Frontal cortex (tissue), 4 donors: ENCODE results near the gene PAGR1. TPM values are rescaled to one million over a fixed set of nuclear protein-coding genes. Genes with fewer than 3 reads are reported as not detected.
"Not testable (repeated sequence)": the region's sequence is repeated elsewhere in the genome, so short reads cannot be mapped to it uniquely, and the experiment has no call there.

Source experiments
- DNase-seq, 2 donors: peaks; one replicate each; pipeline ENCODE4 v3.0.0; 2012; ENCODE audit warnings: low spot score in 2 of 2
- FAIRE-seq: peaks from 2 replicates; lab custom pipeline; 2012; peaks lifted over from hg19 to GRCh38; lab: Jason Lieb, UNC
- total RNA-seq: library from RNA; depleted of rRNA; stranded (reverse); fragments of >200 nt; gene quantifications from one replicate; pipeline ENCODE4 v1.2.3, GENCODE V29; 2014
- donor health status: control.
- donor health status: control.
- donor health status: control.

Gene PAGR1
- total RNA-seq, 1 donor from 2014 or later, result 11.8 TPM

DNA sequence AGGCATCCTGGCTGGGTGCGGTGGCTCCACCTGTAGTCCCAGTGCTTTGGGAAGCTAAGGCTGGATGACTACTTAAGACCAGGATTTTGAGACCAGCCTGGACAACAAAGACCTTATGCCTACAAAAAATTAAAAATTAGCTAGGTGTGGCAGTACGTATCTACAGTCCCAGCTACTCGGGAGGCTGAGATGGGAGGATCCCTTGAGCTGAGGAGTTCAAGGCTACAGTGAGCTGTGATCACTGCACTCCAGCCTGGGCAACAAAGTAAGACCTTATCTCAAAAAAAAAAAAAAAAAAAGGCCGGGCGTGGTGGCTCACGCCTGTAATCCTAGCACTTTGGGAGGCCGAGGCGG, 10.4 kb downstream of the PAGR1 start:
- DNase-seq, result no peak
- FAIRE-seq, result no peak

DNA sequence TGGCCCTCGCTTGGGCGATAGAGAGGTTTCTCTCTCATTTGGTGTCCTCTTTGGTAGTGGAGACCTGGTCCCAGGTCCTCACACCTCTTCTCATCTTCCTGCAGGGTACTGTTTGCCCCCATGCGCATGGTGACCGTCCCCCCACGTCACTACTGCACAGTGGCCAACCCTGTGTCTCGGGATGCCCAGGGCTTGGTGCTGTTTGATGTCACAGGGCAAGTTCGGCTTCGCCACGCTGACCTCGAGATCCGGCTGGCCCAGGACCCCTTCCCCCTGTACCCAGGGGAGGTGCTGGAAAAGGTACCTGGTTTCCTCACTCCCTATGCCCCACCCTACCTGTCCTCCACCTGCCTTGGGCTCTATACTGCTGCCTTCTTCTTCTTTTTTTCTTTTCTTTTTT, 14.8 kb downstream of the PAGR1 start:
- no peak for FAIRE-seq
- no peak for DNase-seq

DNA sequence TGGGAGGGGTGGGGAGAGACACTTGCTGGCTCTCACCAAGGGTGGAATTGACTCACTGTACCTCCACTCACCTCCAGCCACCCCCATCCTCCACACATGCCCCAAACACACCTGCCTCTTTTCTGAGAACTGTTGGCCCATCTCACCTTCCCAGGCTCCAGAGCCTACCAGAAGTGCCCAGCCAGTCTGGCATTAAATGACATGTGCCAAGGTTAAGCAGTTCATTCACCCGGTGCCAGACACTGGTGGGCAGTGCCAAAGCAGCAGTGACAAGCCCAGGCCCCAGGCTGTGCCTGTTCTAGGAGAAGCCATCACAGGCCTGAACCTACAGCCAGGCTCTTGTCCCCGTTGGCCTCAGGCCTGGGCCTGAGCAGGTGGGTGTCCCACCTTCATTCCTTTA, 15.5 kb downstream of the PAGR1 start:
- FAIRE-seq, result no peak
- DNase-seq, result no peak

DNA sequence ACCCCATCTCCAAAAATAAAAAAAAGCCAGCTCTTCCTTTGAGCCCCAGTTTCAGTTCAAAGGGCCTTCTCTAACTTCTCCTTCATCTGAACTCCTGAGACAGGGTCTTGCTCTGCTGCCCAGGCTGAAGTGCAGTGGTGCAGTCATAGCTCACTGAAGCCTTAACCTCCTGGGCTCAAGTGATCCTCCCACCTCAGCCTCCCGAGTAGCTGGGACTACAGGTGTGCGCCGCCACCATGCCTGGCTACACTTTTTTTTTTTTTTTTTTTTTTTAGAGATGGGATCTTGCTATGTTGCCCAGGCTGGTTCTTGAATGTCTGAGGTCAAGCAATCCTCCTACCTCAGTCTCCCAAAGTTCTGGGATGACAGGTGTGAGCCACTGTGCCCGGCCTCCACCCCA, 17.3 kb downstream of the PAGR1 start:
- not testable (repeated sequence) for FAIRE-seq, DNase-seq

DNA sequence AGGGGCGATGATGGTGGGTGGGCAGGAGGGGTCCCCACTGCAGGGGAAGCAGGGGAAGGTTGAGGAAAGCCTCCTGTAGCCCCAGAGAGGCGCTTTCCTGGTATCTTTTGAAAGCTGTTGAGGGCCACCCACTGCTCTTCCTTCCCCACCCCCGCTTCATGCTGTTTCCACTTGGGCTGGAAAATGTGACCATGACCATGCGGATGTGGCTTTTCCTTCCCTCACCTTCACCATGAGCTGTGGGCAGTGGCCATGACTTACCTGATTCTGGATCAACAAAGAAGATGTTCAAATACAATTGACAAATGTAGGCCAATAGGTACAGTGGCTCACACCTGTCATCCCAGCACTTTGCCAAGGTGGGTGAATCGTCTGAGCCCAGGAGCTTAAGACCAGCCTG, 18.1 kb downstream of the PAGR1 start:
- no peak for DNase-seq
- no peak for FAIRE-seq

DNA sequence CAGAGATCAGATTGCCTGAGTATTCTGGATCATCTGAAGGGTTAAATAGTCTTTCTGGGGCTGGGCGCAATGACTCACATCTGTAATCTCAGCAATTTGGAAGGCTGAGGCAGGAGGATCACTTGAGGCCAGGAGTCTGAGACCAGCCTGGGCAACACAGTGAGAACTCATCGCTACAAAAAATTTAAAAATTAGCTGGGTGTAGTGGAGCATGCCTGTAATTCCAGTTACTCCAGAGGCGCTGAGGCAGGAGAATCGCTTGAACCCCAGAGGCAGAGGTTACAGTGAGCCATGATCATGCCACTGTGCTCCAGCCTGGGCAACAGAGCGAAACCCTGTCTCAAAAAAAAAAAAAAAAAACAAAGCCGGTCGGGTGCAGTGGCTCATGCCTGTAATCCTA, 20.0 kb downstream of the PAGR1 start:
- FAIRE-seq, result no peak
- no peak for DNase-seq

DNA sequence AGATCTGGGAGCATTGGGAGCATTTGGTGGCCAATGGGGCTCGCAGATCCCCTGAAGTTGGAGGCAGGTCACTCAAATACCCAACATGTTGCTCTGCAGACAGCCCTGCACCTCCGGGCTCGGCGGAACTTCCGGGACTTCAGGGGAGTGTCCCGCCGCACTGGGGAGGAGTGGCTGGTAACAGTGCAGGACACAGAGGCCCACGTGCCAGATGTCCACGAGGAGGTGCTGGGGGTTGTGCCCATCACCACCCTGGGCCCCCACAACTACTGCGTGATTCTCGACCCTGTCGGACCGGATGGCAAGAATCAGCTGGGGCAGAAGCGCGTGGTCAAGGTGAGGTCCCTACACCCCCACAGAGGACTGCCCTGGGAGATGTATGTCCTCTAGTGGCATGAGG, 20.7 kb downstream of the PAGR1 start:
- DNase-seq, result no peak
- no peak for FAIRE-seq

- DNase-seq (no peak), FAIRE-seq (no peak)
Measured at GRCh38 chr16:29837841-29838240, 21.9 kb downstream of the PAGR1 start.

- DNase-seq, result no peak
- FAIRE-seq, result no peak
Measured at GRCh38 chr16:29839822-29840221, 23.9 kb downstream of the PAGR1 start.

GRCh38 chr16:29840240-29840639, 24.3 kb downstream of the PAGR1 start:
- DNase-seq (no peak), FAIRE-seq (no peak)

DNA sequence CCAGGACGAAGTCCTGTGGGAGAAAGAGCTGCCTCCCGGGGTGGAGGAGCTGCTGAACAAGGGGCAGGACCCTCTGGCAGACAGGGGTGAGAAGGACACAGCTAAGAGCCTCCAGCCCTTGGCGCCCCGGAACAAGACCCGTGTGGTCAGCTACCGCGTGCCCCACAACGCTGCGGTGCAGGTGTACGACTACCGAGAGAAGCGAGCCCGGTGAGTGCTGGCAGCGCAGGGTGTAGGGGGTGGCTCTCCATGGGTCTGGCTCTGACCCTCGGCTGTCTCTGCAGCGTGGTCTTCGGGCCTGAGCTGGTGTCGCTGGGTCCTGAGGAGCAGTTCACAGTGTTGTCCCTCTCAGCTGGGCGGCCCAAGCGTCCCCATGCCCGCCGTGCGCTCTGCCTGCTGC, 25.7 kb downstream of the PAGR1 start:
- no peak for DNase-seq
- FAIRE-seq, result no peak

DNA sequence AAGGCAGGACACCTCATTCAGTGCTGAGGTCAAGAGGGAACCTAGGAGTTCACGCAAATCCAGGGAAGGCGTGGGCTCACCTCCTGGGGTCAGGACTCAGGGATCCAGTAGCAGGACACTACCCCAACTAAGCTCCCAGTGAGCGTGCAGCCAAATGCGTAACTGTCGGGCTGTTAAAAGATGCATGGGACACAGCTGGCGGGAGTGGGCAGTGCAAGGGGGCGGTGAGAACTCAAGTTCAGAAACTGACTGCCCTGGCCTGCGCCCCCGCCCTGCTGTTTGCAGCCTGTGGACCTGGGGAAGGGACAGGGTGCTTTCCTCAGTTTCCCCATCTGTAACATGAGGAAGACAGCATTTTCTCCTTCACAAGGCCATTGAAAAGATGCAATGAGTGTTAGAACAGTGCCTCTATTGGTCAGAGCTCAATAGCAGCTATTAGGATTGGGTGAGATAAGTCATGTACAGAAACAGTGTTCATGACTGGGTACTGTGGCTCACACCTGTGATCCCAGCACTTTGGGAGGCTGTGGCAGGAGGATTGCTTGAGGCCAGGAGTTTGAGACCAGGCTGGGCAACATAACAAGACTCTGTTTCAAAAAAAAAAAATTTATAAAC, 26.9 kb downstream of the PAGR1 start:
- FAIRE-seq (no peak), DNase-seq (no peak)

DNA sequence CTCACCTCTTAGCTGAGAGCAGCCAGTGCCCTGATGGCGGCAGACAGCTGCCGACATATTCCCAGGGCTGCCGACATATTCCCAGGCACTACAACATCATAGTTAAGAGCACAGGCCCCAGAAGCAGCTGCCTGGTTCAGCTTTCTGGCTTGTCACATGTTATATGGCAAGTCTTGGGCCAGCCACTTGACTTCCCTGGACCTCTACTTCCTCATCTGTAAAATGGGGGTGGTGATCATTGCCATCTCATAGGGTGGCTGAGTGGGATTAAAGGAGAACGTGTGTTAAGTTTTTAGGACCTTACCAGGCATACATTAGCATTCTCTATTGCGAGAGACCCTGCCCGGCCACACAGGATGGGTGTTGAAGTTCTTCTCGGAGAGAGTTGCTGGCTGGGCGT, 28.0 kb downstream of the PAGR1 start:
- DNase-seq (no peak), FAIRE-seq (no peak)

DNA sequence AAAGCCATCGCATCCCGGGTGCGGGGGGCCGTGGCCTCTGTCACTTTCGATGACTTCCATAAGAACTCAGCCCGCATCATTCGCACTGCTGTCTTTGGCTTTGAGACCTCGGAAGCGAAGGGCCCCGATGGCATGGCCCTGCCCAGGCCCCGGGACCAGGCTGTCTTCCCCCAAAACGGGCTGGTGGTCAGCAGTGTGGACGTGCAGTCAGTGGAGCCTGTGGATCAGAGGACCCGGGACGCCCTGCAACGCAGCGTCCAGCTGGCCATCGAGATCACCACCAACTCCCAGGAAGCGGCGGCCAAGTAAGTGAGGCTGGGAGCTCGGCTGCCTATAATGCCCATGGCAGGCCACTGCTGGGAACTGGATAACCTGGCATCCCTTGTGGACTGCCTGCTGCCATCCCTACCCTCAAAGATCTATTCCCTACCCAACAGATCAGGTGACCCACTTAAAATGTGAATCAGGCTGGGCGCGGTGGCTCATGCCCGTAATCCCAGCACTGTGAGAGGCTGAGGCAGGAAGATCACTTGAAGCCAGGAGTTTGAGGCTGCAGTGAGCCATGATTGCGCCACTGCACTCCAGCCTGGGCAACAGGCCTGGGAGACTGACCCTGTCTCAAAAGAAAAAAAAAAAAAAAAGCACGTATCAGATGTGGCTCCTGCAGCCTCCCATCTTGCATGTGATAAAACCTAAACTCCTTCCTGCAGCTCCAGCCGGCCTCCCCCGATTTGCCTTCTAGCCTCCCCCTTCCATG, 28.8 kb downstream of the PAGR1 start:
- FAIRE-seq (no peak), DNase-seq (no peak)

DNA sequence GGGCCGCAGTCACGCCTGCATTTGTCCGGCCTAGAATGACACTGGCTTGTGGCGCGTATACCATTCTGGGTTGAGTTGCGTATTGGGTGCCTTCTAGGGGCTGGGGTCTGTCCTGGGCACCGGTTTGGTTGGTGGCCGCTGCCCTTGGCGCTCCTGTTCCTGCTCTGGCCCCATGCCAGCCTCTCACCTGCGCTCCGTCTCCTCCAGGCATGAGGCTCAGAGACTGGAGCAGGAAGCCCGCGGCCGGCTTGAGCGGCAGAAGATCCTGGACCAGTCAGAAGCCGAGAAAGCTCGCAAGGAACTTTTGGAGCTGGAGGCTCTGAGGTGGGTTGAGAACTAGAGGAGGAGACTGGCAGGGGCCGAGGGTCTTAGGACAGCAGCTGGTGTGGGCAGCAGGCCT, 29.7 kb downstream of the PAGR1 start:
- FAIRE-seq (no peak), DNase-seq (no peak)

DNA sequence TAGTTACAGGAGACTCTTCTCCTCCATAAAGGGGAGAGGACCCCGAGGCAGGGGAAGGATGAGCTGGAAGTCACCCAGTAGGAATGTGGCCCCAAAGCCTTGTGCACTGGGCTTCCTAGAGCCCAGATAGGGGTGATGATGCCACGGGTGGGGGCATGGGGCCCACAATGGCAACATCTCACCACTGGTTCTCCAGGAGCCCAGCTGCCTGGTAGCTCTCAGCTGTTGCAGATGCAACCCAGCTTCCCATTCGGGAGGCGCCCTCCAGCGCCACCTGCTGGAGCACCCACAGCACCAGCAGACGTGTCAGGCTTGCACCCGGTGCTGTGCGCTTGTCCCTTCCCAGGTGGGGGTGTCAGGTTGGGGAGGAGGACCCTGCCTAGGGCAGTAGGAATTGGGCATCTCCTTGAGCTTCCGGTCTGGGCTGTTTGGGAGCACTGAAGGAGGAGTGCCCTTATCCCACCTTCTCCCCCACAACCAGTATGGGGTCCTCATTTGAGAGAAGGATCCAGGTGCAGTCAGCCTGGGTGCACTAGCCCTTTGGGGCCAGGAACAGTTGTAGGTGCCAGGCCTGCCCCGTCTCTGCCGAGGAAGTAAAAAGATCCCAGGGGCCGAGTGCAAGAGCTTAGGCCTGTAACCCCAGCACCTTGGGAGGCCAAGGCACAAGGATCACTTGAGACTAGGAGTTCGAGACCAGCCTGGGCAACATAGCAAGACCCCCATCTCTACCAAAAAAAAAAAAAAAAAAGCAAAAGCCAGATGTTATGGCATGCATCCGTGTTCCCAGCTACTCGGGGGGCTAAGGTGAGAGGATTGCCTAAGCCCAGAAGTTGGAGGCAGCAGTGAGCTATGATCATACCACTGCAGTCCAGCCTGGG, 32.7 kb downstream of the PAGR1 start:
- DNase-seq, result peak; percentile 54 to 72
- FAIRE-seq, result no peak

- DNase-seq (no peak), FAIRE-seq (no peak)
Measured at GRCh38 chr16:29849505-29849904, 33.6 kb downstream of the PAGR1 start.

DNA sequence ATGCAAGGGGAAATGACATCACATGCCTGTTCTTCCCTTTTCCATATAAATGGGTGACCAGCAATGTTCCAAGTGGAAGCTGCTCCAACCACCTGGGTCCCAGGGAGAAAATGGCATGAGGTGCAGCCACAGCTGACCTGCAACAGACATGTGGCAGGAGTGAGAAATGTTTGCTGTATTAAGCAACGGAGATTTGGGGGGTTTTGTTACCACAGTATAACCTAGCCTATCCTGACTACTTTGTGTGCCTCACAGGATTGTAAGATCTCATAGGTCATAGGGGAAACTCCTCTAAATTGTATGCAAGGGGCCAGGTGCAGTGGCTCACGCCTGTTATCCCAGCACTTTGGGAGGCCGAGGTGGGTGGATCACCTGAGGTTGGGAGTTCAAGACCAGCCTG, 35.0 kb downstream of the PAGR1 start:
- FAIRE-seq, result no peak
- DNase-seq, result no peak

DNA sequence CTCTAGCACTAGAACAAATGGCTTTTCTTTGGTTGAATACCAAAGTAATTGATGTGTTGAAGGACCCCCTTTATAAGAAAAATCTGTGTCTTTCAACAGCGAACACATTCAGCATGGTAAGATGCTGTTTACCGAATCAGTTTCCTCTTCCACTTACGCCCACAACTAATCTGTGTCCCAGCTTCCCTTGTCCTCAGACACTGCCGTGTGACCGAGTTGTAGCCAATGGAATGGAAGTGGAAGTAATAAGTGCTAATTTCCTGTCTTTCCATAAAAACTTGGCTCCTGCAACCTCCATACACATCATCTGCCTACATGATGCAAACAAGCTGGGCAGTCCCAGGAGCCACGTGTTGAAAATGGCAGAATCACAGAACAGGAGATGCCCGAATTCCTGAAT, 36.7 kb downstream of the PAGR1 start:
- no peak for DNase-seq

DNA sequence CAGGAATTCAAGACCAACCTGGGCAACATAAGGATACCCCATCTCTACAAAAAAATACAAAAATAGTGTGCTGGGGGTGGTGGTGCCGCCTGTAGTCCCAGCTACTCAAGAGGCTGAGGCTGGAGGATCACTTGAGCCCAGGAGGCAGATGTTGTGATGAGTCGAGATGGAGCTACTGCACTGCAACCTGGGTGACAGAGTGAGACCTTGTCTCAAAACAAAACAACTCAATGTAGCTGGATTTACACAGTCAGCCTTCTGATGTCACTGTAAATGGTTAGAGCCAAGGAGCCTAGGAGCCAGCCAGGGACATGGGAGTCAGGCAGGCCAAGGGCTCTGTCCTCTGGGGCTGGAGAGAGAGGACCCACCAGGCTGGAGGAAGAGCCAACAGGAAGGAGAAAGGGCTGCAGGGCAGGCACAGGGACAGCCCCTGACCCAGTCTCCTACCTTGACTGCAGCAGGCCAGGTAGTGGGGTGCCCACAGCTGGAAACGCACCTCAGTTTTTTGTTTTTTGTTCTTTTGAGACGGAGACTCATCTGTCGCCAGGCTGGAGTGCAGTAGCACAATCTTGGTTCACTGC, 38.7 kb downstream of the PAGR1 start:
- no peak for DNase-seq
- FAIRE-seq, result no peak

More for the DNA sequence above, 36.7 kb downstream of the PAGR1 start:
- FAIRE-seq, result no peak
